HG02852 (cell line): Measurements from ENCODE around the gene SYCP3.

ENCODE experiments used
- ATAC-seq: cut with Tn5 transposase; IDR thresholded peaks from one replicate; pipeline ENCODE4 v1.9.1; 2021; ENCODE audit warnings: mild to moderate bottlenecking, moderate library complexity; ENCODE audit not compliant: unreplicated experiment

SYCP3 gene

GRCh38 chr12:101714877-101715444 is 24.3 kb downstream of the SYCP3 start:
- no peak for ATAC-seq

- ATAC-seq = no peak
Observed at GRCh38 chr12:101713930-101714329, 25.3 kb downstream of the SYCP3 start.

GRCh38 chr12:101713059-101713682 is 26.1 kb downstream of the SYCP3 start:
- ATAC-seq = no peak

GRCh38 chr12:101710288-101710687 is 29.0 kb downstream of the SYCP3 start:
- no peak for ATAC-seq

GRCh38 chr12:101707131-101707782 is 32.0 kb downstream of the SYCP3 start:
- ATAC-seq = no peak

- ATAC-seq = no peak
Observed at GRCh38 chr12:101706403-101706802, 32.9 kb downstream of the SYCP3 start.

- ATAC-seq = no peak
Observed at GRCh38 chr12:101703487-101703886, 35.8 kb downstream of the SYCP3 start.

- ATAC-seq = no peak
Observed at GRCh38 chr12:101700299-101700820, 38.9 kb downstream of the SYCP3 start.

GRCh38 chr12:101698800-101699347 is 40.4 kb downstream of the SYCP3 start:
- no peak for ATAC-seq

- ATAC-seq = peak; percentile 18
Observed at GRCh38 chr12:101697930-101698799, 41.1 kb downstream of the SYCP3 start.

- peak; percentile 75 for ATAC-seq
Observed at GRCh38 chr12:101697197-101697929, 41.9 kb downstream of the SYCP3 start, which contains the start of gene CHPT1. CHPT1 (plus strand) TSS chr12:101697640; CDS start chr12:101697862, 222 bp downstream.

GRCh38 chr12:101696251-101697196 is 42.7 kb downstream of the SYCP3 start:
- no peak for ATAC-seq

- ATAC-seq = no peak
Observed at GRCh38 chr12:101695706-101696105, 43.6 kb downstream of the SYCP3 start.

- ATAC-seq = no peak
Observed at GRCh38 chr12:101694986-101695385, 44.3 kb downstream of the SYCP3 start.

GRCh38 chr12:101694297-101694848 is 44.9 kb downstream of the SYCP3 start:
- ATAC-seq = no peak

- ATAC-seq = no peak
Observed at GRCh38 chr12:101691503-101692096, 47.7 kb downstream of the SYCP3 start.

GRCh38 chr12:101690544-101691098 is 48.6 kb downstream of the SYCP3 start:
- ATAC-seq = no peak

GRCh38 chr12:101686176-101686575 is 53.1 kb downstream of the SYCP3 start:
- no peak for ATAC-seq
